PC-9 (cell line): ENCODE results near the gene SOWAHC. TPM values are rescaled to one million over a fixed set of nuclear protein-coding genes. Genes with fewer than 3 reads are reported as not detected.

Experiments
- BruUV-seq: library from RNA; stranded (reverse); fragments of 400-500 nt; replicated peaks from 2 replicates; lab custom pipeline; 2021; lab: Mats Ljungman, UMichigan
- CTCF ChIA-PET: fragments of 300-600 bp; sonication (Branson Sonifier 250); formaldehyde crosslinking; loops from one replicate; lab custom pipeline; 2022; ENCODE audit warnings: antibody characterized with exemption; lab: Charles Lee
- POLR2A ChIA-PET: fragments of 300-600 bp; sonication (Branson Sonifier 250); formaldehyde crosslinking; loops from one replicate; lab custom pipeline; 2022; ENCODE audit warnings: antibody characterized with exemption; ENCODE audit not compliant: unreplicated experiment; lab: Charles Lee
- DNase-seq, 2 experiments: peaks; one replicate each; pipeline versions ENCODE4 v3.0.0 to v3.0.0-alpha.2; 2015 to 2022; ENCODE audit warnings: mixed read lengths in 1 of 2
- H2AFZ ChIP-seq: fragments of 200-600 bp; sonication (generic); 2 replicates; pipeline ENCODE4 v1.8.1; 2017; ENCODE audit warnings: antibody characterized with exemption
- H3F3A ChIP-seq: fragments of 200-600 bp; sonication (generic); 2 replicates; pipeline ENCODE4 v1.8.1; 2017; ENCODE audit warnings: antibody characterized with exemption, mild to moderate bottlenecking, low read depth; ENCODE audit not compliant: insufficient read depth
- H3K27ac ChIP-seq: fragments of 200-600 bp; sonication (generic); 2 replicates; pipeline ENCODE4 v1.6.1; 2016; ENCODE audit warnings: mixed run types
- H3K27me3 ChIP-seq: fragments of 200-600 bp; sonication (generic); 2 replicates; pipeline ENCODE4 v1.6.1; 2016; ENCODE audit warnings: low read depth, mixed run types; ENCODE audit not compliant: insufficient read depth
- H3K36me3 ChIP-seq: fragments of 200-600 bp; sonication (generic); 2 replicates; pipeline ENCODE4 v1.6.1; 2016; ENCODE audit warnings: low read depth, mixed run types
- H3K4me1 ChIP-seq: fragments of 200-600 bp; sonication (generic); replicated peaks from 2 replicates; pipeline ENCODE4 v1.6.1; 2016; ENCODE audit warnings: mixed run types; ENCODE audit not compliant: insufficient read depth
- H3K4me2 ChIP-seq: fragments of 200-600 bp; sonication (generic); 2 replicates; pipeline ENCODE4 v1.6.1; 2017; ENCODE audit warnings: mixed run types
- H3K4me3 ChIP-seq: fragments of 200-600 bp; sonication (generic); 2 replicates; pipeline ENCODE4 v1.6.1; 2016; ENCODE audit warnings: mixed run types
- H3K79me2 ChIP-seq: fragments of 200-600 bp; sonication (generic); 2 replicates; pipeline ENCODE4 v1.6.1; 2017; ENCODE audit warnings: low read depth, mixed run types
- H3K9me2 ChIP-seq: fragments of 200-600 bp; sonication (generic); 2 replicates; pipeline ENCODE4 v1.8.1; 2017; ENCODE audit warnings: mild to moderate bottlenecking; ENCODE audit not compliant: insufficient read depth
- H3K9me3 ChIP-seq: fragments of 200-600 bp; sonication (generic); 2 replicates; pipeline ENCODE4 v1.8.1; 2016; ENCODE audit warnings: low read depth; ENCODE audit not compliant: insufficient read depth
- H4K20me1 ChIP-seq: fragments of 200-600 bp; sonication (generic); 2 replicates; pipeline ENCODE4 v1.8.1; 2017; ENCODE audit not compliant: insufficient read depth
- EZH2 ChIP-seq: fragments of 200-600 bp; sonication (generic); IDR thresholded peaks from 2 replicates; pipeline ENCODE4 v1.8.0; 2017; ENCODE audit warnings: antibody characterized with exemption, low read depth
- intact Hi-C: fragments of 100-400 bp; cut with micrococcal nuclease; formaldehyde crosslinking; loops from one replicate; pipeline ENCODE4 v1.10.0; 2022; ENCODE audit not compliant: unreplicated experiment
- total RNA-seq: library from RNA; stranded (reverse); gene quantifications from 2 replicates; pipeline ENCODE4 v1.2.3, GENCODE V29; 2021
- TF ChIP-seq, protein P1 (sequence below): fragments of 200-600 bp; sonication (generic); conservative IDR thresholded peaks from 2 replicates; pipeline ENCODE4 v1.6.1; 2017; ENCODE audit warnings: mixed run types, antibody characterized with exemption, mild to moderate bottlenecking, moderate library complexity

SOWAHC gene
- total RNA-seq, 1 experiment from 2014 or later = 14.3 TPM

DNA sequence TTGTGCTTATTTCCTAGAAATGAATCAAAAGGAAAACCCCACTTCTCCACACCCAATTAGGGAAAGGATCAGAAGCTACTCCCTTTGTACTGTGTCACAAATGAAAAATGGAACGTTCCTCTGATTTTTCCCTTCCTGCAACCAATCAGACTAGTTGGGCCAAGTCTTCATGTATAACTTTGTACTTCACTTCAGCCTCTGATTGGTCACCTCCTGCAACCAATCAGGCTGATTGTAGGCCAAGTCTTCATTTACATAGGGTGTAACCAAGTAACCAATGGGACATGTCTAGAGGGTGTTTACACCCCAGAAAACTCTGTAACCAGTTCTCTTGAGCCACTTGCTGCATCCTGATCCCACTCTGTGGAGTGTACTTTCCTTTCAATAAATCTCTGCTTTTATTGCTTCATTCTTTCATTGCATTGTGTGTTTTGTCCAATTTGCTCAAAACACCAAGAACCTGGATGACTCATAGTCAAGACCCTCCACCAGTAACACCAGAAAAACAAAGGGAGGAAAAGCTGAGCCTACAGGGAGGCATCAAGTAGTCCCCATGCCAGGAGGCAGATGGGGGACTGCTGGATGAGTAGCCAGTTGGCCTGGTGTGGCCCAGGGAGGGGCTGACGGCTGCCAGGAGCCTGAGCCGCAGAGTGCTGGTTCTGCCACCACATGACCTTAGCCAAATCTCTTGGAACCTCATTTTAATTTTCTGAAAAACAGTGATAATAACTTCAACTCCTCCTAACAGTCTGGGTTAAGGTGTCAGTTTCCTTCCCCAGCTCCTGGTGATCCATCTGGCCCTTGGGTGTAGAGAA is 46.1 kb downstream of the SOWAHC start:
- Histone ChIP-seq H3K36me3 (no peaks in the 10 kb centered on the region), H3K4me3 (no peak overlapping the region), H3K9me2 (no peaks in the 10 kb centered on the region), H2AFZ (no peak overlapping the region), H3K9me3 (no peaks in the 10 kb centered on the region), H3K27me3 (no peaks in the 10 kb centered on the region), H3K4me2 (no peak overlapping the region), H3K4me1 (no peaks in the 10 kb centered on the region), H3K79me2 (no peaks in the 10 kb centered on the region), H3K27ac (no peak overlapping the region), H3F3A (no peaks in the 10 kb centered on the region), H4K20me1 (no peaks in the 10 kb centered on the region)
- intact Hi-C loops = loop anchor here (5.0 kb wide), 1 partner anchor 113 kb away; no protein-coding TSS in a partner anchor
- ChIA-PET POLR2A (no interaction called here), CTCF (no interaction called here)
- no peak for DNase-seq
- TF ChIP-seq, protein P1, sequence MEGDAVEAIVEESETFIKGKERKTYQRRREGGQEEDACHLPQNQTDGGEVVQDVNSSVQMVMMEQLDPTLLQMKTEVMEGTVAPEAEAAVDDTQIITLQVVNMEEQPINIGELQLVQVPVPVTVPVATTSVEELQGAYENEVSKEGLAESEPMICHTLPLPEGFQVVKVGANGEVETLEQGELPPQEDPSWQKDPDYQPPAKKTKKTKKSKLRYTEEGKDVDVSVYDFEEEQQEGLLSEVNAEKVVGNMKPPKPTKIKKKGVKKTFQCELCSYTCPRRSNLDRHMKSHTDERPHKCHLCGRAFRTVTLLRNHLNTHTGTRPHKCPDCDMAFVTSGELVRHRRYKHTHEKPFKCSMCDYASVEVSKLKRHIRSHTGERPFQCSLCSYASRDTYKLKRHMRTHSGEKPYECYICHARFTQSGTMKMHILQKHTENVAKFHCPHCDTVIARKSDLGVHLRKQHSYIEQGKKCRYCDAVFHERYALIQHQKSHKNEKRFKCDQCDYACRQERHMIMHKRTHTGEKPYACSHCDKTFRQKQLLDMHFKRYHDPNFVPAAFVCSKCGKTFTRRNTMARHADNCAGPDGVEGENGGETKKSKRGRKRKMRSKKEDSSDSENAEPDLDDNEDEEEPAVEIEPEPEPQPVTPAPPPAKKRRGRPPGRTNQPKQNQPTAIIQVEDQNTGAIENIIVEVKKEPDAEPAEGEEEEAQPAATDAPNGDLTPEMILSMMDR = no peak
- TF ChIP-seq EZH2 = no peak
- no TSS peak for BruUV-seq

DNA sequence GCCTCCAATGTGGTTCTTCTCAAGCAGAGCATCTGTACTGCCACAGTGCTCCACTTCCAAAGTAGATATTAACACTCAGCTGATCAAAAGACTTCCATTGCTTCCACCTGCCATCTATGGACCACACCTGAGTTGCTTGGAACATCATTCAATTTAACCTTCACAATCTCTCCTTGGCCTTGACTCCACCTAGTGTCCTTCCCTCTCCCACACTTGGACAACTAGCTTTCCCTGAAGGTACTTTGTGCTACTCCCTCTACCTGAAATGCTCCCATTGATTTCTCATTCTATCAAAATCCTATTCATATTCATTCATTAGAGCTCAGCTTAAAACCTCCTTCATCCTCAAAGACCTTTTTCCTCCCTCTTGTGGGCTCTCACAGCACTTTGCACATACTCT is 48.7 kb downstream of the SOWAHC start:
- Histone ChIP-seq H3K36me3 (no peaks in the 10 kb centered on the region), H3K79me2 (no peaks in the 10 kb centered on the region), H4K20me1 (no peaks in the 10 kb centered on the region), H3K4me2 (no peak overlapping the region), H2AFZ (no peak overlapping the region), H3K27me3 (no peaks in the 10 kb centered on the region), H3K4me1 (no peaks in the 10 kb centered on the region), H3F3A (no peaks in the 10 kb centered on the region), H3K9me3 (no peaks in the 10 kb centered on the region), H3K4me3 (no peak overlapping the region), H3K27ac (no peak overlapping the region), H3K9me2 (no peaks in the 10 kb centered on the region)
- ChIA-PET CTCF (no interaction called here), POLR2A (no interaction called here)
- DNase-seq = no peak
- intact Hi-C loops = loop anchor here (5.0 kb wide), 1 partner anchor 116 kb away; no protein-coding TSS in a partner anchor
- no TSS peak for BruUV-seq
- TF ChIP-seq EZH2 = no peak
- TF ChIP-seq, protein P1 = peak; percentile 60

DNA sequence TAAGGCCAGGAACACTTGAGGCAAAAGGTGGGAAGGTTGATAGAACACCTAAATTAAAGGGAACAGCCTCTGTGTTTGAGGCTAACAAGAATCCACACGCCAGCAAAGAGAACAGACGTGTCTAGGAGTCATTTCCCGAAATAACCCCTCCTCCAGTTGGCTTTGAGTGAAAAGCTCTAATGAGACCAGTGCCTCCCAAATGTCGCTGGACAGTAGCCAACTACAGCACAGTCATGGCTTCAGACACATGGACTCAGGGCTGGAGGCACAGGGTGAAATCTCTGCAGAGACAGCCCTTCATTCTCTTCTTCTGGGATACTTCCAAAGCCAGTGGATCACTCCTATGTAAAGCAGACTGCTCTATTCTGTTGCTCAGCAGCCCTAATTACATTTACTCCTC is 49.6 kb downstream of the SOWAHC start:
- no peaks in the 10 kb centered on the region for H3K9me3 ChIP-seq
- no peak overlapping the region for H2AFZ ChIP-seq
- no peaks in the 10 kb centered on the region for H3K4me1 ChIP-seq
- no TSS peak for BruUV-seq
- no peak overlapping the region for H3K4me3 ChIP-seq
- H3K36me3 ChIP-seq = no peaks in the 10 kb centered on the region
- ChIA-PET CTCF (interaction anchor here (0.6 kb wide), 1 partner anchor 95 kb away, joined by 13 read pairs; no protein-coding TSS in a partner anchor), POLR2A (no interaction called here)
- intact Hi-C loops = loop anchor here (5.0 kb wide), 1 partner anchor 116 kb away; no protein-coding TSS in a partner anchor
- TF ChIP-seq, protein P1 = no peak
- no peak for TF ChIP-seq EZH2
- no peaks in the 10 kb centered on the region for H3K9me2 ChIP-seq
- no peaks in the 10 kb centered on the region for H3K79me2 ChIP-seq
- no peak for DNase-seq
- no peaks in the 10 kb centered on the region for H4K20me1 ChIP-seq
- no peak overlapping the region for H3K27ac ChIP-seq
- no peaks in the 10 kb centered on the region for H3F3A ChIP-seq
- no peaks in the 10 kb centered on the region for H3K27me3 ChIP-seq
- no peak overlapping the region for H3K4me2 ChIP-seq
